CD4-positive, alpha-beta T cell treated with Interleukin-15 for 1 hour (primary cell): ENCODE results near the gene DOLK.
"Not testable (repeated sequence)": the region's sequence is repeated elsewhere in the genome, so short reads cannot be mapped to it uniquely, and the experiment has no call there.

ENCODE experiments used
- DNase-seq: peaks from one replicate; pipeline ENCODE4 v3.0.0-alpha.2; 2020

The DOLK gene

GRCh38 chr9:128947527-128948301 lies at the start of gene DOLK, which contains the start of gene NUP188:
Gene DOLK (minus strand): TSS chr9:128947603. CDS start chr9:128947303, 300 bp downstream.
Gene NUP188 (plus strand): TSS chr9:128947699. CDS start chr9:128947720, 21 bp downstream.
- DNase-seq = peak; percentile 95

- DNase-seq = no peak
Observed at GRCh38 chr9:128995791-128996190, 48.4 kb upstream of the DOLK start.

- DNase-seq = no peak
Observed at GRCh38 chr9:128992995-128993394, 45.6 kb upstream of the DOLK start.

- DNase-seq = no peak
Observed at GRCh38 chr9:128987805-128988204, 40.4 kb upstream of the DOLK start.

- DNase-seq = no peak
Observed at GRCh38 chr9:128986671-128987070, 39.3 kb upstream of the DOLK start.

GRCh38 chr9:128983536-128983935 lies 36.1 kb upstream of the DOLK start:
- no peak for DNase-seq

GRCh38 chr9:128979111-128979510 lies 31.7 kb upstream of the DOLK start:
- no peak for DNase-seq

GRCh38 chr9:128972956-128973355 lies 25.6 kb upstream of the DOLK start:
- no peak for DNase-seq

GRCh38 chr9:128969491-128969890 lies 22.1 kb upstream of the DOLK start:
- no peak for DNase-seq

GRCh38 chr9:128961403-128961802 lies 14.0 kb upstream of the DOLK start:
- DNase-seq = not testable (repeated sequence)

- no peak for DNase-seq
Observed at GRCh38 chr9:128947277-128947526, 201 bp downstream of the DOLK start.

- no peak for DNase-seq
Observed at GRCh38 chr9:128946571-128947276, 679 bp downstream of the DOLK start.

GRCh38 chr9:128945798-128946501 lies 1.5 kb downstream of the DOLK start:
- DNase-seq = no peak

GRCh38 chr9:128944966-128945365 lies 2.4 kb downstream of the DOLK start:
- DNase-seq = not testable (repeated sequence)

- no peak for DNase-seq
Observed at GRCh38 chr9:128943832-128944620, 3.4 kb downstream of the DOLK start.

- DNase-seq = no peak
Observed at GRCh38 chr9:128940946-128941755, 6.3 kb downstream of the DOLK start.

- DNase-seq = no peak
Observed at GRCh38 chr9:128940271-128940921, 7.0 kb downstream of the DOLK start.

GRCh38 chr9:128937310-128938165 lies 9.9 kb downstream of the DOLK start:
- no peak for DNase-seq

- no peak for DNase-seq
Observed at GRCh38 chr9:128936171-128936865, 11.1 kb downstream of the DOLK start.

GRCh38 chr9:128933731-128934130 lies 13.7 kb downstream of the DOLK start:
- DNase-seq = no peak
